Hematopoietic multipotent progenitor cell treated with erythropoietin and hydrocortisone succinate and interleukin-3 and kit ligand, for 15 days (in vitro differentiated cells): ENCODE measurements around the gene APBA2.
"Not testable (repeated sequence)": the region's sequence is repeated elsewhere in the genome, so short reads cannot be mapped to it uniquely, and the experiment has no call there.

ENCODE experiments used
- DNase-seq: peaks from one replicate; pipeline ENCODE4 v3.0.0-alpha.2; 2015; ENCODE audit warnings: low spot score

The APBA2 gene

DNA sequence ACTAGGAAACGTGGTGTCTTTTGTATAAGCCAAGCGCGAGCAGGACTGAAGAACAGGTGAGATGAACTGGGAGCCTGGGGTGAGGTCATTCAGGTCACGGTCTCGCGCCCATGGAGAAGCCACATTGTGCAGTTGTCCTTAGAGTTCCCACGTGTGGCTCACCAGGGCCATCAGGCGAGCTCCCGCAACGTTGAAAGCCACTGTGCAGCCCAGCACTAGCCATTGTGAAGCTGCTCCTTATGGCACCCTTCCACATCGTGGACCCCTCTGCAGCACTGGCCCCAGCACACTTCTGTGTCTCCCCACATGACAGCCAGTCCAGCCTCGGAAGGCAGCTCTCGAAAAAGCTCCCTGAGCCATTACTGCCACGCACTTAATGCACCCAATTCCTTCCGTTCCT, 7.6 kb upstream of the APBA2 start:
- DNase-seq: no peak

DNA sequence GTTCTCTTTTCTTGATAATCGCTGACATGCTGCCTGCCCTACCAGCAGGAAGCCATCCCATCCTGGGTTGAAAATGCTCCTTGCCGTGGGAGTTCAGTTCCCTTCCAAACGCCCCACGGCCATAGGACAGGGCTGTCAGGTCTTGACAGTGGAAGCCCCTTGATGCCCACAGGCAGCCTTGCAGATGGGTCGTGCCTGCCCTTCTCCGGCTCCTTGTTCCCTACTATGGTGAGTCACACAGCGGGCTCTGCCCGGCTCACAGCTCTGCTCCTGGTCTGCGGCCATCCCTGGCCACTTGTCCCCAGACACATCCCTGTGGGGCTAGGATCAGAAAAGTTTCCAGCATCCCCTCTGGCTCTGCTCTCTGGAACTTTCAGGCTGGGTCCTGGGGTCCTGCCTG, 6.2 kb upstream of the APBA2 start:
- no peak for DNase-seq

DNA sequence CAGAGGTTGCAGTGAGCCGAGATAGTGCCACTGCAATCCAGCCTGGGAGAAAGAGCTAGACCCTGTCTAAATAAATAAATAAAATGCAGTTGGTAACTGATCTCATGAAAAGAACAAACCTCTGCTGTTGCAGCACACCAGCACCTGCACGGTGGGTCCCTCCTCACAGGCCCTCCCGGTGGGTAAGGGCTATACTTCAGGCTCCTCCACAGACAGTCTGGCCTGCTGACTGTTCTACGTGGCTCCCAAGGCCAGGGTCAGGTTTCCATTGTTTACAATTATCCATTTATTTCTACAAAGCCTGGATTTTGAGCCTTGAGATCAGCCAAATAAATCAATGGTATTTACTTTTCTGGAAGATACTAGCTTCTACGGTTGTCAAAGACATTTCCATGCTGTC, 5.1 kb upstream of the APBA2 start:
- DNase-seq: no peak

DNA sequence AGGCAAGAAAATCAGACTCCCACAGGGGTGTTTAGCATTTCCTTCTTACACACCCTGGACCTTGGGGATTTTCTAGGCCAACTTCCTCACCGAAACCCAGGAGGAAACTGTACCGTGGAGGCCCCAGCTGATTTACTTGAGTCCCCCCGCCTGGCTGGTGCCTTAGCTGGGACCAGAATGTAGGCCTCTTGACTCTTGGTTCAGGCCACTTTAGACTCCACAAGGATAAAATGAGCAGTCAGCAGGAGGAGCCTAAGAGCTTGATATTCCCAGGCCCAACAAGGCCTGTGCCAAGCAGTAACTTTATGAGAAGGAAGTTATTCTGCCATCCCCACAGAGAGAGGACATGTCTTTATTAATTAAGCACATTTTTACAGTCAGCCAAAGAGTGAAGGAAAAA, 4.6 kb upstream of the APBA2 start:
- DNase-seq: no peak

DNA sequence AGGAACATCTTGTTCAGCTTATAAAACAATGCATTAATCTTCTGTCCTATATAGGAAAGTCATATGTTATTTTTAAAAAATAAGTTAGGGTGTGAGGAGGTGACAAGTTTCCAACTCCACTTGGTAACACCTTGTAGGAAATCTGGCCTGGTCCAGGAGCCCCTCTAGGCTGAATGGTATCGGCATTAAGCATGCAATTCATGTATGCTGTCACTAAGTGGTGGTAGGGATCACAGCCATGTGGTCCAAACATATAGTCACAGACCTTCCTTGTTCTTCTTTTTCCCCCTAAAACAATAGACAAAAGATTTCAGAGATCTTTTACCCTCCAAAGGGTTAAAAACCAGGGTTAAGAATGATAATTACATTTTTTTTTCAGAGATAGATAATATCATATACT, 4.2 kb upstream of the APBA2 start:
- no peak for DNase-seq

DNA sequence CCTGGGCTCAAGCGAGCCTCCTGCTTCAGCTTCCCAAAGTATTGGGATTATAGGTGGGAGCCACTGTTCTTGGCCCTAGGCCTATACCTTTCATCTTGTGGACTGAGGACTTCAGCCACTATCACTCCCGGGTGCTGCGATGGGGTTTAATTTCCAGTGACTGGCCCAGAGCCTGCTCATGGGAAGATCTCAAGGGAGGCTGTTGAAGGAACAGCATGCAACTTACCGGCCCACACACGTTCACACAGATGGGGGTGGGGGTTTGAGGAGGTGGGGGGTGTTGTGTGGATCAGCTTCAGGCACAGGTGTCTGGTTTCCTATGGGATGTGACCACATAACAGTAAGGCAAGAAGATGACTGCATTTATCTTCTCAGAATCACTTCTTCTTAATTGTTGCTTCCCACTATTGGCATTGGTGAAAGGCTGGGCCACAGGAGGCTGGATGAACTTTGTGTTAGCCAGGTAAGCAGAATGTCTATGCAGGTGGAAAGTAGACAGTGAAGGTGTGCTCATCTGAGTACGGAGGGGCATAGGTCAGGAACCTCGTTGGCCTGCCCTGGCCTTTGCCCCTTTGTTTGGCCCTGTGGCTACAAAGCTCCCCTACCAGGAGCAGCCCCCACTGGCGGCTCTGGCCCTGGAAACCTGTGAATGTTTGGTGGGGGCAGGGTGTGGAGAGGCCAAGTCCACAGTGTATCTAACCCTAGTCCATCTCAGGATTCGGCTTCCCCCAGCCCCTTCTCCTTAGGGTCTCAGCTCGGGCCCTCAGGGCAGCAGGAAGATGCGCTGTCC, 1.4 kb upstream of the APBA2 start:
- no peak for DNase-seq

DNA sequence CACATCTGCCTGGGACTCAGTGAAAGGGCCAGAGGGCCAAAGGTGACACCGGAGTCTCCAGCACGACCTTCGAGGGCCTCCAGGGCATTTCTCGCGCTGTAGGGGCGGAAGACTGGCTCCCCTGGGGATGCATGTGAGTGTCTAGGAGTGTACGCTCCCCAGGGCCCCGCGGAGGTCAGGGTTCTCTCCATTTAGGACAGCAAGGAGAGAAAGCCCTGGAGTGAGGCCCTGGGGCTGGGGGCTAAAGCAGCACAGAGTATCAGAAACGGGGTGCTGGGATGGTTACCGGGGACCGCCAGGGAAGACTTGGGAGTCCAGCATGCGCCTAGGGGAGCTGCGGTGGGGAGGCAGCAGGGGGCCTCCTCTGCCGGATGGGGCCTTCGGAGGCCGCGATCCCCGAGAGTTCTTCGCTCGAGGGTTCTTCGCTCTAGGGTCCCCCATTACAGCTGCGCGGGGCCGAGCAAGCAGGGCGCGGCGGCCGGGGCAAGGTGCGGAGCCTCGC, 595 bp upstream of the APBA2 start:
- DNase-seq: no peak

DNA sequence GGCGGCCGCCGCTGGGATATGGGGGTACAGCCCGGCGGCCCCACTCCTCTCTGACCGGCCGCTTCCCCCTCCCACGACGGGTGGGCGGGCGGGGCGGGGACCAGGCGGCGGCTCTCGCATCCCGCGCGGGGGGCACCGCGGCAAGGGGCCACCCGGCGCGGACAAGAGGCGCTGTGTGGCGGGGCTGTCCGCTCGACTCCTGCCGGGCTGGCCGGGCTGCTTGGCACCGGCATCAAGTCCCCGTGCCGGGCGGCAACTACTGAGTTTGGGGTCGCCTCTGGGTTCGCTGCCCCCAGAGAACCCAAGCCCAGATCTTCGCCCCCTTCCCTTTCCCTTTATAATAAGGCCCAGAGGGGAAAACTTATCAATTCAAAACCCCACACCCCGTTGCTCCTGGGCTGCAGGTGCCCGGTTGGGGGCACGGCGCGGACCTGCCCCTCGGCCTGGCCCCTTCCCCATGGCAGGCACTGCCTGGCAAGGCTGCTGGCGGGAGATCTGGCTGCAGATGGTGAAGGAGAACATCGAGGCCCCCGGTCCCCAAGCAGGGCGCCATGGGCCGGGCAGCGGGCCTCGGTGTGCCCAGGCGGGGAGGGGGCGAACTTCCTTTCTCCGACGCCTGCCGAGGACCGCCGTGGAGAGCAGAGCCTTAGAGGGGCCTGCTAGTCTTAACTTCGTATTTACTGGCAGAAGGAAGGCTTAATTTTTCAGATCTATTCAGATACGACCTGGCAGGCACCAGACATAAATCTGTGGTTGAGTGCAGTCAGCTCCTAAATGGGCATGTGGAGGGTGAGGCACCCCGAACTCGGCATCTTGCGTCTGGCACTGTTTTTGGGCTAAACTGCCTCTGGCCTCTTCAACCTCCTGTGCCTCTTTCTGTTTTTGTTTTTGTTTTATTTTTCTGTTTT, 911 bp downstream of the APBA2 start:
- no peak for DNase-seq

DNA sequence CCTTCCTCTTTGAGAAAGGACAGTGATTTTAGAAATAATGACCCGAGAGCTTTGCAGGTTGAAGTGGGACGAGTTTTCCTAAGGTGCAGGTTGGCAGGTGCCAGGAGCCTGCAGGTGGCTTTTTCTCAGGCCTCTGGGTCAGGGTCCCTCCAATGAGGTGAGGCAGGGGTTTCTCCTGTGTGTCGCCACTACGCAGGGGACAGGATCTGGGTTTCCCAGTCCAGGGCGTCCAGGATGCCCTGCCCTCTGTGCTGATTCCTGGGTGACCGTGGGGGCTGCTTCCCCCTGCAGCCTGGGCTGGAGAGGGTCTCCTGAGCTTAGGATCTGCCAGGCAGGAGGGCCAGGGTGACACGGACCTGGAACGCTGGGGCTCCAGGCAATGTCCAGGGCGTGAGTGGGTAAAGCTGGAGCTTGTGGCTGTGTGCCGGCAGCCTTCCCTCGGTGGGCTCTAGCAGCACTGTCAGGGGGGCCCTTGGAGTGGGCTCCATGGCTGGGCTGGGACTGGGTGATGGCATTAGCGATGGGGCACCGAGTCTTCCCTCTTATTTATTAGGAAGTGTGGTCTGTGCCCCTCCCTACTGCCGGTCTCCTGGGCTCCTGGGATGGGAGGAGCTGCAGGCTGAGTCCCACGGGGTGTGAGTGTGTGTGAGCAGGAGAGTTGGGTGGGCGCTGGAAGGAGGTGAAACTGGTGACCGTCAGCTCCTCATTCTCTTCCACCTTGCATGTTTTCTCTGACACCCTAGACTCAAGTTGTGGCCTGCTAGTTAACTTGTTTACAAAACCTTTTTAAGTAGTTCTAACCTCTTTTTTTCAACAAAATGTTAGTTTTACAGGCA, 1.8 kb downstream of the APBA2 start:
- no peak for DNase-seq

DNA sequence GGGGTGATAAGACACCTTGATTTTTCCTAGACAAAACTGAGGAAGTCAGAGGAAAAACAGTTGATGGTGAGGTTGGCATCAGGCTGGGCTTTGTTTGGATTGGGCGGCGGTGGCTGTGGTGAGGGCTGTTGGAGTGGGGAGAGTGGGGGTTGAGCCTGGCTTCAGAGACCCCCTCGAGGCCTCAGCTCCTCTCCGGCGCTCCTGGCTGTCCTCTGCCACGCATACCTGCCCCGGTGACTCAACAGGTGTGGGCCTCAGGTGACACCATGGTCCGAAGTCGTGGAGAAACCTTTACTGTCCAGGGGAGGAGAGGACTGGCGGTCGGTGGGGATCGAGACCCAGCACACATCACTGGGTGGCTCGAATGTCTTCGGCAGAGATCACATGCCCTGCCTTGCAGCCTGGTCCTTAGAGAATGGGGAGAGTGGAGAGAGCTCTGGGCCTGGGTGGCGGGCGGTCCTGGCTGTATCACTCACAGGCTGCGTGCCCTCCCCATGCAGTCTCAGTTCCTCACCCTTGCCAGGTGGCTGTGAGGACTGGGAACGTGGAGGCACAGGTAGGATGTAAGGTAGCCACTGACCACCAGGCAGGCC, 2.6 kb downstream of the APBA2 start:
- DNase-seq: no peak

DNA sequence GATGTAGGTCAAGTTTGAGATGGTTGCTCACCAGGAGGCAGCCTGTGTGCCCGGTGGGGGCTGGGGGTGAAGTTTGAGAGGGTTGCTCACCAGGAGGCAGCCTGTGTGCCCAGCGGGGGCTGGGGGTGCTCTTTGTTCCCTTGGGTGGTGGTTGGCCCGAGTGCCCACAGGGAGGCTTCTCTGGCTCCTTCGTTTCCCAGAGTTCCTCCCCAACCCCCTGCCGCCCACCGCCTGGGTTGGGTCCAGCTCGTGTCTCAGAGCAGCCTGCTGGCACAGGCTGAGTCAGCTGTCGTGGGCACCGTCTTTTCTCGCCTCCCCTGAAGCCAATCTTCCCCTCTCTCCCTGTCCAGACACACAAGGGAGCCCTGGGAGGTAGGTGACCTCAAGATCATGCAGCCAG, 3.1 kb downstream of the APBA2 start:
- no peak for DNase-seq

DNA sequence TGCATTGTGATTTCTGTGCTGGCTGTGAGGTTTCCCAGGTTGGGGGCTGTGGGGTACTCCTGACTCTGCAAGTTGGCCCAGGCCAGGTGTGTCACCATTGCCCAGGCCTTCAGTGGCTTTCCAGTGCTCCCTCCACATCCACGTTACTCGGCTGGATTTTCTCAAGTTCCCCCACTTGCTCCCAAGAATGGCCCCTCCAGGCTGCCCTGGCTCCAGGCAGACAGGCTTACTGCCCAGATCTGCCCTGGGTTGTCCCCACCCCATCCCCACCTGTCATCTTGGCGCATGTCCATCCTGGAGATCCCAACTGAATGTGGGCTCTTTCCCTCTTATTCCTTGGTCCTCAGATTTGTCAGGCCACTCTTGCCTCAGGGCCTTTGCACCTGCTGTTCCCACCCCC, 3.6 kb downstream of the APBA2 start:
- no peak for DNase-seq

DNA sequence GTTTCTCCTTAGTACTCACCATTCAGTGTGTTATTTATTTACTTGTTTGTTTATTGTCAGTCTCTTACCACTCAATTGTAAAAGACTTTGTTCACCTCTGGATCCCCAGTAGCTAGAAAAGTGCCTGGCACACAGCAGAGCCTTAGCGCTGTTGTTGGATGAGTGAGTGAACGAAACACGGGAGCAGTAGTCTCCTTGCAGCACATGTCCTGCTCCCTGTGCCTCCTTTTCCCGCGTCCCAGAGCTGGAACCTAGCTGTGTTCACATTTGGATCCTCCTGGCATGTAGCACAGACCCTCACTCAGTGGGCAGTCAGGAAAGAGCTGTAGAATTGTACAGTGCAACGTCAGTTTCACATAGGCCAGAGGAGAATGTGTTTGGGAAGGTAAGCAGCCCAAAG, 4.1 kb downstream of the APBA2 start:
- not testable (repeated sequence) for DNase-seq

DNA sequence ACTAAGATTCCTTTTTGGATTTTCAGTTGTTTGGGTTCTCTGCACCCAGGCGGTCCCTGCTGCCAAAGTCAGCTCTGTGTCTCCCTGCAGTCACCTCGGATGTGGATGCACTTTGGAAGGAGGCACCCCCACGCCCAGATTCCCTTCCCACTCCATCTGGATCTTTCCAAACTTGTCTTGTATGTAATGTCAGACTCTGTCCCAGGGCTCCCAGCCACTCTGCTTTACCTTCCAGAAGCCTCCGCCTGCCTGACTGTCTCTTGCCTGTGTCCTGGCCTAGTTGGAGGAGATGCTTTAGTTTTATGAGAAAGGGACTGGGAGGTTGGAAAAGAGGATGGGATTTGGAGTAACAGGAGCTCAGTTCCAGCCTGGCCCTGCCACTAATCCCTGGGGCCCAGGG, 4.5 kb downstream of the APBA2 start:
- DNase-seq: not testable (repeated sequence)

DNA sequence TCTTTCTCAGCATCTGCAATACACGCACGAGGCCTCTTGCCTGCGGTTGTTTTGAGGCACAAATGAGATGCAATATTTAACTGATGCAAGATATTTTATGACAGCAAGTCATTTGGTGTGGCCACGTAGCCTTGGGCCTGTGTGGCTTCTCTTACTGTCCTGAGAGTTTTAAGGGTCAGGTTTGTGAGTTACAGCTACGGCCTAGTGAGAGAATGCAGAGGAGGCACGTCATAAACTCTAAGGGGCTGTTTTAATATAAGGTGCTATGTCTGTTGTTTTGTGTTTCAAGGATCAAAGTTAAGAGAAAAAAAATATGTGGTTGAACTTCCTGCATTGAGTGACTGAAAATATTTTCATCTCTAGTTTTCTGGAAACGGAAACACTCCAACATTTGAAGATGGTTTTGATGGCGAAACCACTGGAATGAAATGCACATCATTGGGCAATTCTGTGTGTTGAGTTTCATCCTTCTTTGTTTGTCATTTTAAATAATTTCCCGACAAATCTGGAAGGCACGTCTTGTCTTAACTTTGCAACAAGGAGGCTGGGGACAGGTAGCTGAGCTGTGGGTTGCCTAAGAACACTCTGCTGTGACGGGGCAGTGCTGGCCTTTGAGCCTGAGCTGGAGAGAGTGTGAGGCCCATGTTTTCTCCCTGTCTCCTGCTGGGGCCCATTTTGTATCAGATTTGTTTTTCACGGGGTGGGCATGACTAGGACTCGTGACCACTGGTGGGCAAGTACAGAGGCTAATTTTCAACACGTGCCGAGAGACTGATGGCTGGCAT, 5.1 kb downstream of the APBA2 start:
- no peak for DNase-seq

DNA sequence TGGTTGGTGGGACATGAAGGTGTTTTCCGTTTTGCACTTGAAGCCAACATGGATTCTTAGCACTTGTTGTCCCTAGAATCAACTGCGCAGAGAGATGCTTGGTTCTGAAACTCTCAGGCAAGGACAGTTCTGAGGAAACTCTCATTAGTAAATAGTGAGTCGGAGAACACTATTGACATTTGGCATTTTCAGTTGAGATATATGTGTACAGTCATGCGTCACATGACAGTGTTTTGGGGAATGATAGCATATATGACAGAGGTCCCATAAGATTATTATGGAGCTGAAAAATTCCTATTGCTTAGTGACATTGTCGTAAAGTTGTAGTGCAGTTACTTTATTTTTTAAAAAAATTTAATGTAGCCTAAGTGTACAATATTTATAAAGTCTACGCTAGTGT, 5.8 kb downstream of the APBA2 start:
- DNase-seq: no peak

DNA sequence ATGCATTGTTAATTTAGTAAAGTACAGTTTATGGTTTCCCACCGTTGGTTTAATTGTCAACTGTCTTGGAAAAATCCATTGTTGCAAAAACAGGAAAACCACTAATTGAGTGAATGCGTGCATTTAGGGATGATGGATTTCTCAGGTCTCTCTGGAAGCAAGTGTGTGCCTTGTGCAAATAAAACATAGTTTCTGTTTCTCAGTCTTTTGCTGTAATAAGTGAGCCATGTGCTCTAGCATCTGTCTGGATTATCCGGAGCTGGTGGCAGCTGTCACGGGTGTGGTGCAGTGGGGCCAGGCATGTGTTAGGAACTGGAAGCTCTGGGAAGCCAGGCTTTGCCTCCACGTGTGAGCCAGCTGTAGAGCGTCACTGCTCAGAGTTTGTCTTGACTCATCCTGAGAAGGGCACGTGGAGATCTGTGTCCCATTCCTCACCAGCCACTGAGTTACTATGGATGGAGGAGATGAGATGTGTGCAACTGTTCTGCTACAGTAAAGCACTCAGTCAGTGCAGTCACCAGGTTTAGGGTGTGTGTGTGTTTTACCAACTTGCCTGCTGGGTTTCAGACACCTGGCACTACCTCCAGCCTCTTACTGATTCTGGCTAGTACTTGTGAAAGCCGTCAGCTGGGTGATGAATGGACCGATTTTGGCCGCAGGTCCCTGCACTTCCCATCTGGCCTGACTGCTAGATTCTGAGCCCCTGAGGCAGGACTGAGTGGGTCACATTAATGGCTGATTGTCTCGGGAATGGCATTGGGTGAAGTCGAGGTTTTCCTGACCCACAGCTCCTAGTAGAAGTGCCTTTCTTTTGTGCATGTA, 7.2 kb downstream of the APBA2 start:
- DNase-seq: no peak

DNA sequence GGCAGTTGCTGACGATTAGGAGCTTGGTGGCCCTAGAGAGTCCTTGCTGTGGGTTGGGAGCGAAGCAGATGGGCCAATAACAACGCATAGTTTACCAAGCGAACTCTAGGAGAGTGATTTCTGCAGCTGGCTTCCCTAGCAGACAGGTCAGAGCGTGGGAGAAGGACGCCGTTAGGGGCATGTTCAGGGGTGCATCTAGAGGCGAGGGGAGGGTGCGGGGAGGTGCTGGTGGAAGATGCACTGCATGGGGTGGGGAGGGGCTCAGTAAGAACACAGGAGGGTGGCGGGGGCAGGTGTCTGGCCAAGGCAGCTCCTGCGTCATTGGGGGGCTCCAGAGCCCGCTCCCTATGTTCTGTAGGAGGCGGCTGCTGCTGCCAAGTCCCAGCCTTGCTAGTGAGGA, 8.9 kb downstream of the APBA2 start:
- DNase-seq: no peak

DNA sequence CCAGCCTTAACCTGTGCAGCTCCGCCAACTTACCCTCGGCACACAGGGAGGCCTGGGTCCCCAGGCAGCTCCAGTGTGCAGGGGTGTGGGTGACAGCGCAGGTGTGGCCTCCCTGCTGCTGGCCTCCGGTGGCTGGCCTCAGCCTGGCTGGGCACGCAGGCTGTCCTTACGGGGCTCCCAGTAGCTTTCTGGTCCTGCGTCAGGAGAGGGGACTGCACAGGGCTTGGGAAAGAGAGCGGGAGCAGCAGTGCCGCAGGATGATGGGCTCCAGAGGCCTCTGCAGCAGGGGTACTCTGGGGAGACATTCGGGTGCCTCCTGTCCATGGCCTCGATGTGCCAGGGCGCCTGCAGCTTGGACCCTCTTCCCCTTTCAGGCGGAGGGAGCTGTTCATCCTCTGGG, 9.4 kb downstream of the APBA2 start:
- DNase-seq: no peak

DNA sequence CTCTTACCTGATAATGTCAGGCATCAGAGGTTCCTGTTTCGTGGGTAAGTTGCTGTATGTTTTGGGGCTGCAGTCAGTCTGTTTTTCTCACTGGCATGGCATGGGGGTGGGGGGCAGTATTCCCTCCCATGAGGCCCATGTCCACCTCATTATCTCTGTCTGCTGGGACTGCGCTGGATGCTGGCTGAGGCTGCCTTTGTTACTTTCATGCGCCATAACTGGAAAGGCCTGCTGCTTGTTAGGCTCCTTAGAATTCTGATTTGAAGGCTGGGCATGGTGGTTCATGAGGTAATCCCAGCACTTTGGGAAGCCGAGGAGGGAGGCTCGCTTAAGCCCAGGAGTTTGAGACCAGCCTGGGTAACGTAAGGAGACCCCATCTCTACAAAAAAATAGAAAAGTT, 9.8 kb downstream of the APBA2 start:
- DNase-seq: no peak
